B cell (primary cell): Measurements from ENCODE around the gene TXNRD1.

ENCODE experiments used
- CTCF ChIP-seq: fragments of 200-600 bp; IDR thresholded peaks from one replicate; pipeline ENCODE4 v1.8.0; 2022; ENCODE audit warnings: antibody characterized with exemption, mild to moderate bottlenecking
- EZH2 ChIP-seq: IDR thresholded peaks from 2 replicates; pipeline ENCODE4 v1.6.1; 2012; ENCODE audit warnings: borderline replicate concordance, low read depth, mild to moderate bottlenecking, moderate library complexity, low read length; ENCODE audit not compliant: insufficient read depth, poor library complexity, severe bottlenecking

GRCh38 chr12:104183443-104183842 is 32.1 kb upstream of the TXNRD1 start:
- TF ChIP-seq CTCF = no peak
- no peak for TF ChIP-seq EZH2
